SJCRH30 (cell line): ENCODE data around the gene LYSMD4. TPM values are rescaled to one million over a fixed set of nuclear protein-coding genes. Genes with fewer than 3 reads are reported as not detected.
A peak's percentile ranks its signal among the peaks of the same experiment; 100 is the strongest.
"Not testable (repeated sequence)": the region's sequence is repeated elsewhere in the genome, so short reads cannot be mapped to it uniquely, and the experiment has no call there.

Experiments used
- DNase-seq, 2 experiments: peaks; one replicate each; pipeline ENCODE4 v3.0.0-alpha.2; 2015 to 2020
- H3K27ac ChIP-seq: fragments of 250-450 bp; sonication (Bioruptor Pico); 2 replicates; pipeline ENCODE4 v1.5.1; 2020; ENCODE audit warnings: mild to moderate bottlenecking, moderate library complexity
- H3K27me3 ChIP-seq: fragments of 250-450 bp; sonication (Bioruptor Pico); 2 replicates; pipeline ENCODE4 v1.5.1; 2020; ENCODE audit warnings: mild to moderate bottlenecking, moderate library complexity
- H3K36me3 ChIP-seq: fragments of 250-450 bp; sonication (Bioruptor Pico); 2 replicates; pipeline ENCODE4 v1.5.1; 2020; ENCODE audit warnings: mild to moderate bottlenecking, moderate library complexity
- H3K4me1 ChIP-seq: fragments of 250-450 bp; sonication (Bioruptor Pico); 2 replicates; pipeline ENCODE4 v1.5.1; 2020; ENCODE audit warnings: mild to moderate bottlenecking, moderate library complexity
- H3K4me3 ChIP-seq: fragments of 250-450 bp; sonication (Bioruptor Pico); 2 replicates; pipeline ENCODE4 v1.5.1; 2020; ENCODE audit warnings: mild to moderate bottlenecking, moderate library complexity
- H3K9me3 ChIP-seq: fragments of 250-450 bp; sonication (Bioruptor Pico); replicated peaks from 2 replicates; pipeline ENCODE4 v1.5.1; 2020; ENCODE audit warnings: mild to moderate bottlenecking, moderate library complexity
- total RNA-seq: library from RNA; depleted of rRNA; stranded (reverse); fragments of >200 nt; shearing (Covaris generic); gene quantifications from 2 replicates; pipeline ENCODE4 v1.2.3, GENCODE V29; 2014

The LYSMD4 gene
- total RNA-seq, 1 experiment from 2014 or later = 7.7 TPM

GRCh38 chr15:99738021-99738847, 5.0 kb upstream of the LYSMD4 start:
- DNase-seq = no peak
- no peaks in the 10 kb centered on the region for H3K36me3 ChIP-seq
- H3K4me3 ChIP-seq = no peak overlapping the region
- H3K9me3 ChIP-seq = no peaks in the 10 kb centered on the region
- H3K4me1 ChIP-seq = 0 out of 2 replicates have a peak, but pooled peaks cover 2% of the 10 kb centered on the region
- H3K27ac ChIP-seq = no peak overlapping the region
- no peaks in the 10 kb centered on the region for H3K27me3 ChIP-seq

- H3K36me3 ChIP-seq = no peaks in the 10 kb centered on the region
- no peak overlapping the region for H3K27ac ChIP-seq
- DNase-seq = no peak
- H3K9me3 ChIP-seq = no peaks in the 10 kb centered on the region
- 0 out of 2 replicates have a peak, but pooled peaks cover 2% of the 10 kb centered on the region for H3K4me1 ChIP-seq
- H3K4me3 ChIP-seq = no peak overlapping the region
- H3K27me3 ChIP-seq = no peaks in the 10 kb centered on the region
These were observed 3.5 kb upstream of the LYSMD4 start for GRCh38 chr15:99736702-99737101.

GRCh38 chr15:99735868-99736267, 2.6 kb upstream of the LYSMD4 start:
- DNase-seq = peak in 1 of 2 experiments; percentile 29
- Histone ChIP-seq H3K4me1 (0 out of 2 replicates have a peak, but pooled peaks cover 2% of the 10 kb centered on the region), H3K27me3 (no peaks in the 10 kb centered on the region), H3K9me3 (no peaks in the 10 kb centered on the region), H3K36me3 (no peaks in the 10 kb centered on the region), H3K4me3 (no peak overlapping the region), H3K27ac (no peak overlapping the region)

GRCh38 chr15:99734575-99734974, 1.3 kb upstream of the LYSMD4 start:
- H3K4me1 ChIP-seq = 0 out of 2 replicates have a peak, but pooled peaks cover 2% of the 10 kb centered on the region
- no peak overlapping the region for H3K27ac ChIP-seq
- H3K36me3 ChIP-seq = no peaks in the 10 kb centered on the region
- H3K4me3 ChIP-seq = no peak overlapping the region
- H3K27me3 ChIP-seq = no peaks in the 10 kb centered on the region
- peak in 1 of 2 experiments; percentile 32 for DNase-seq
- H3K9me3 ChIP-seq = no peaks in the 10 kb centered on the region

GRCh38 chr15:99734040-99734291, 729 bp upstream of the LYSMD4 start:
- not testable (repeated sequence) for DNase-seq, H3K4me1 ChIP-seq, H3K27me3 ChIP-seq, H3K9me3 ChIP-seq, H3K36me3 ChIP-seq
- peak overlapping the region; percentile 95 for H3K4me3 ChIP-seq
- peak overlapping the region; percentile 67 for H3K27ac ChIP-seq

- DNase-seq = peak in 1 of 2 experiments; percentile 37
- Histone ChIP-seq H3K4me3 (peak overlapping the region; percentile 95), H3K9me3 (no peaks in the 10 kb centered on the region), H3K27ac (peak overlapping the region; percentile 7; the same call in 1 of the 2 replicates), H3K36me3 (no peaks in the 10 kb centered on the region), H3K4me1 (peaks cover 7% of the 10 kb centered on the region; the same call in 1 of the 2 replicates), H3K27me3 (no peaks in the 10 kb centered on the region)
These were observed 428 bp downstream of the LYSMD4 start for GRCh38 chr15:99732751-99733267.

- DNase-seq = no peak
- no peak overlapping the region for H3K27ac ChIP-seq
- no peaks in the 10 kb centered on the region for H3K36me3 ChIP-seq
- H3K27me3 ChIP-seq = no peaks in the 10 kb centered on the region
- H3K9me3 ChIP-seq = no peaks in the 10 kb centered on the region
- H3K4me3 ChIP-seq = peak overlapping the region; percentile 95
- peaks cover 10% of the 10 kb centered on the region for H3K4me1 ChIP-seq
These were observed 1.0 kb downstream of the LYSMD4 start for GRCh38 chr15:99732124-99732750.

- peaks cover 15% of the 10 kb centered on the region for H3K4me1 ChIP-seq
- no peaks in the 10 kb centered on the region for H3K9me3 ChIP-seq
- no peaks in the 10 kb centered on the region for H3K36me3 ChIP-seq
- no peak for DNase-seq
- H3K27me3 ChIP-seq = no peaks in the 10 kb centered on the region
- H3K27ac ChIP-seq = no peak overlapping the region
- H3K4me3 ChIP-seq = no peak overlapping the region
These were observed 1.7 kb downstream of the LYSMD4 start for GRCh38 chr15:99731336-99732123.

- H3K4me1 ChIP-seq = peaks cover 13% of the 10 kb centered on the region
- no peaks in the 10 kb centered on the region for H3K27me3 ChIP-seq
- peak; percentile 58 to 73 for DNase-seq
- H3K9me3 ChIP-seq = no peaks in the 10 kb centered on the region
- H3K4me3 ChIP-seq = peak overlapping the region; percentile 19; the same call in 1 of the 2 replicates
- no peaks in the 10 kb centered on the region for H3K36me3 ChIP-seq
- peak overlapping the region; percentile 3; the same call in 1 of the 2 replicates for H3K27ac ChIP-seq
These were observed 3.3 kb downstream of the LYSMD4 start for GRCh38 chr15:99729920-99730319.

- no peak for DNase-seq
- H3K9me3 ChIP-seq = no peaks in the 10 kb centered on the region
- H3K36me3 ChIP-seq = no peaks in the 10 kb centered on the region
- H3K4me1 ChIP-seq = peaks cover 13% of the 10 kb centered on the region
- H3K27me3 ChIP-seq = no peaks in the 10 kb centered on the region
- peak overlapping the region; percentile 3; the same call in 1 of the 2 replicates for H3K27ac ChIP-seq
- peak overlapping the region; percentile 19; the same call in 1 of the 2 replicates for H3K4me3 ChIP-seq
These were observed 3.9 kb downstream of the LYSMD4 start for GRCh38 chr15:99729327-99729726.

GRCh38 chr15:99728916-99729315, 4.3 kb downstream of the LYSMD4 start:
- Histone ChIP-seq H3K9me3 (no peaks in the 10 kb centered on the region), H3K4me1 (peaks cover 13% of the 10 kb centered on the region), H3K36me3 (no peaks in the 10 kb centered on the region), H3K4me3 (no peak overlapping the region; the same call in 1 of the 2 replicates), H3K27ac (no peak overlapping the region), H3K27me3 (no peaks in the 10 kb centered on the region)
- DNase-seq = peak; percentile 49 to 63

- Histone ChIP-seq H3K4me1 (peaks cover 13% of the 10 kb centered on the region), H3K9me3 (no peaks in the 10 kb centered on the region), H3K27me3 (no peaks in the 10 kb centered on the region), H3K4me3 (no peak overlapping the region), H3K27ac (no peak overlapping the region), H3K36me3 (no peaks in the 10 kb centered on the region)
- DNase-seq = no peak
These were observed 5.5 kb downstream of the LYSMD4 start for GRCh38 chr15:99727733-99728132.

- no peaks in the 10 kb centered on the region for H3K9me3 ChIP-seq
- no peaks in the 10 kb centered on the region for H3K36me3 ChIP-seq
- no peaks in the 10 kb centered on the region for H3K27me3 ChIP-seq
- H3K27ac ChIP-seq = no peak overlapping the region
- H3K4me3 ChIP-seq = no peak overlapping the region
- peaks cover 13% of the 10 kb centered on the region for H3K4me1 ChIP-seq
- peak in 1 of 2 experiments; percentile 51 for DNase-seq
These were observed 5.9 kb downstream of the LYSMD4 start for GRCh38 chr15:99727330-99727729.

- Histone ChIP-seq H3K36me3 (no peaks in the 10 kb centered on the region), H3K27me3 (no peaks in the 10 kb centered on the region), H3K4me1 (peaks cover 13% of the 10 kb centered on the region), H3K4me3 (no peak overlapping the region), H3K27ac (no peak overlapping the region), H3K9me3 (no peaks in the 10 kb centered on the region)
- no peak for DNase-seq
These were observed 6.9 kb downstream of the LYSMD4 start for GRCh38 chr15:99726333-99726732.
